Neutrophil (primary cell): Measurements from ENCODE around the gene PCP2.

Experiments used
- H3K27ac ChIP-seq: fragments of 200-600 bp; sonication (generic); 2 replicates; pipeline ENCODE4 v1.5.1; 2016; ENCODE audit warnings: mild to moderate bottlenecking, moderate library complexity
- H3K27me3 ChIP-seq: fragments of 200-600 bp; sonication (generic); 2 replicates; pipeline ENCODE4 v1.6.0; 2016; ENCODE audit warnings: mild to moderate bottlenecking
- H3K36me3 ChIP-seq: fragments of 200-600 bp; sonication (generic); 2 replicates; pipeline ENCODE4 v1.5.1; 2017
- H3K4me1 ChIP-seq, 2 experiments: fragments of 200-600 bp in 1 of 2; sonication (generic) in 1 of 2; 1 replicate in 1 of 2; 2 replicates in 1 of 2; pipeline versions ENCODE4 v1.5.1 to v1.6.1; 2013 to 2016; ENCODE audit warnings: low read depth in 1 of 2, low read length in 1 of 2, mild to moderate bottlenecking in 1 of 2, moderate library complexity in 1 of 2; ENCODE audit not compliant: control insufficient read depth in 1 of 2, insufficient read depth in 1 of 2
- H3K4me3 ChIP-seq, 2 experiments: fragments of 200-600 bp in 1 of 2; sonication (generic) in 1 of 2; 1 replicate in 1 of 2; 2 replicates in 1 of 2; pipeline ENCODE4 v1.5.1; 2013 to 2016; ENCODE audit warnings: low read depth in 1 of 2, low read length in 1 of 2, mild to moderate bottlenecking in 1 of 2, moderate library complexity in 1 of 2
- H3K9me3 ChIP-seq: fragments of 200-600 bp; sonication (generic); 2 replicates; pipeline ENCODE4 v1.5.1; 2016
- CTCF ChIP-seq: fragments of 200-600 bp; sonication (generic); IDR thresholded peaks from 2 replicates; pipeline ENCODE4 v1.5.1; 2016; ENCODE audit warnings: antibody characterized with exemption

PCP2 gene

GRCh38 chr19:7623725-7624603 lies 9.6 kb downstream of the PCP2 start:
- H3K27ac ChIP-seq = no peak overlapping the region
- H3K4me3 ChIP-seq = no peak overlapping the region
- peaks cover 8 to 10% of the 10 kb centered on the region in 2 experiments for H3K4me1 ChIP-seq
- H3K27me3 ChIP-seq = no peaks in the 10 kb centered on the region
- peaks cover 88% of the 10 kb centered on the region for H3K36me3 ChIP-seq
- no peak for TF ChIP-seq CTCF
- no peaks in the 10 kb centered on the region for H3K9me3 ChIP-seq

GRCh38 chr19:7622933-7623685 lies 10.4 kb downstream of the PCP2 start:
- no peak for TF ChIP-seq CTCF
- no peaks in the 10 kb centered on the region for H3K9me3 ChIP-seq
- H3K36me3 ChIP-seq = peaks cover 94% of the 10 kb centered on the region
- H3K27ac ChIP-seq = no peak overlapping the region
- no peaks in the 10 kb centered on the region for H3K27me3 ChIP-seq
- peaks cover 3 to 8% of the 10 kb centered on the region in 2 experiments for H3K4me1 ChIP-seq
- H3K4me3 ChIP-seq = no peak overlapping the region

DNA sequence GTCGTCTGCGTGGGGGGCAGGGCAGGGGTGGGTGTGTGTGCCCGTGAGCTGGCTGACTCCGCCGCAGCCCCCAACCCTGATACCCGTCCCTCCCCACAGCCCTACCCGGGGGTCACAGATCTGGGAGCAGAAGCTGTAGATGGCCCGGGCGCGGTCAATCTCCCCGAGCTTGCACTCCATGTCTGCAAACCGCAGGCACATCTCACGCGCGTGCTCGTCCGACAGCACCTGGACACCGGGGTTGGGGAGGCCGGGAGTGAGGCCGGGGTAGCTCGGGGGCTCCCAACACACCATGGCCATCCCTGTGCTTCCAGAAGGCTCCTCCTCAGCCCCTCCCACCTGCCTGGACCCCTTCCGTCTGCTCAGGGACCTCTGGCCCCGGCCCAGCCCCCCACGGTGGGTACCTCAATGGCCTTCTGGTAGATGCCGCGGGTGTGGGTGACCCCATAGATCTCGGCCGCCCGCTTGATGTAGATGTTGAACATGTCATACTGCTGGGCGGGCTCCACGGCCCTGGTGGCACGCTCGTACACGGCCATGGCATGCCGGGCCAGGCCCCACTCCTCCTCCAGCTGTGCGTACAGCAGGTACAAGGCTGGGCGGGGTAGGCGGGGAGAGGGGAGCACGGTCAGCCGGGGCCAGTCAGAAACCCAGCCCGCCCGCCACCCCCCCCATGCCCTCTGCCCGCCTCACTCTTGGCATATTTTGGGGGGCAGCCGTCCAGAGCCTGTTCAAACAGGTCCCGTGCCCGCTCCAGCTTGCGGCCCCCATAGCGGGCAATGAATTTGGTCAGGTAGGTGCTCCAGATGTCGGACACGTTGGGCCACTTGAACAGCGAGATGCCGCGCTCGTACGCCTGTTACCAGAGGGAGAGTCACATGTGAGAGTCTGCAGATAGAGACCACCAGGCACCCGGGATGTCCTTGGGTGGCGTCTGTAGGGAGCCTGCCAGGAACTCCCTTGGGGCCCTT lies 12.8 kb downstream of the PCP2 start:
- H3K27me3 ChIP-seq = no peaks in the 10 kb centered on the region
- H3K4me1 ChIP-seq = peaks cover 15 to 25% of the 10 kb centered on the region in 2 experiments
- no peaks in the 10 kb centered on the region for H3K9me3 ChIP-seq
- no peak for TF ChIP-seq CTCF
- peaks cover 73% of the 10 kb centered on the region for H3K36me3 ChIP-seq
- H3K4me3 ChIP-seq = no peak overlapping the region
- no peak overlapping the region for H3K27ac ChIP-seq

- no peaks in the 10 kb centered on the region for H3K9me3 ChIP-seq
- H3K27ac ChIP-seq = no peak overlapping the region
- H3K36me3 ChIP-seq = peaks cover 65% of the 10 kb centered on the region
- no peaks in the 10 kb centered on the region for H3K27me3 ChIP-seq
- TF ChIP-seq CTCF = no peak
- H3K4me3 ChIP-seq = no peak overlapping the region
- peaks cover 15 to 25% of the 10 kb centered on the region in 2 experiments for H3K4me1 ChIP-seq
These were observed 13.7 kb downstream of the PCP2 start for GRCh38 chr19:7619671-7620441.
